PC-3 (cell line): ENCODE results near the gene DRD3.

Experiments
- CTCF ChIP-seq: fragments of 300-600 bp; sonication (generic); conservative IDR thresholded peaks from 2 replicates; pipeline ENCODE4 v1.5.1; 2017; ENCODE audit warnings: antibody characterized with exemption, low read depth, mild to moderate bottlenecking, low read length
- EZH2 ChIP-seq: fragments of 300-600 bp; sonication (generic); IDR thresholded peaks from one replicate; pipeline ENCODE4 v1.6.1; 2017; ENCODE audit warnings: antibody characterized with exemption, mild to moderate bottlenecking, low read length; ENCODE audit not compliant: unreplicated experiment

GRCh38 chr3:114227076-114227475 is 48.2 kb upstream of the DRD3 start:
- TF ChIP-seq CTCF (no peak), EZH2 (no peak)
